Peyer's patch (tissue), 4 donors: ENCODE data around the gene SLC6A5. TPM values are rescaled to one million over a fixed set of nuclear protein-coding genes. Genes with fewer than 3 reads are reported as not detected.
"Not testable (repeated sequence)": the region's sequence is repeated elsewhere in the genome, so short reads cannot be mapped to it uniquely, and the experiment has no call there.

Experiments
- DNase-seq, 3 donors: peaks; one replicate each; pipeline ENCODE4 v3.0.0-alpha.2; 2017 to 2019
- H3K27ac ChIP-seq, 4 donors: fragments of 200-600 bp; sonication (generic); one replicate each; pipeline ENCODE4 v1.5.1; 2016 to 2019
- H3K27me3 ChIP-seq, 2 donors: fragments of 200-600 bp; sonication (generic); one replicate each; pipeline ENCODE4 v1.5.1; 2019
- H3K36me3 ChIP-seq, 3 donors: fragments of 200-600 bp; sonication (generic); one replicate each; pipeline ENCODE4 v1.5.1; 2016 to 2019
- H3K4me1 ChIP-seq, 4 donors: fragments of 200-600 bp; sonication (generic); one replicate each; pipeline ENCODE4 v1.5.1; 2016 to 2019
- H3K4me3 ChIP-seq, 4 donors: fragments of 200-600 bp; sonication (generic); 1 replicate in 3 of 4; 2 replicates in 1 of 4; pipeline ENCODE4 v1.5.1; 2016 to 2019; ENCODE audit warnings: mild to moderate bottlenecking in 1 of 4
- H3K9me3 ChIP-seq, 4 donors: fragments of 200-600 bp; sonication (generic); one replicate each; pipeline ENCODE4 v1.5.1; 2016 to 2019; ENCODE audit warnings: mild to moderate bottlenecking in 1 of 4
- CTCF ChIP-seq, 6 experiments: fragments of 450-650 bp in 4 of 6; fragments of 200-600 bp in 2 of 6; sonication (generic) in 1 of 6; IDR thresholded peaks; one replicate each; pipeline ENCODE4 v1.5.1; 2017 to 2019; ENCODE audit warnings: antibody characterized with exemption in 6 of 6, mild to moderate bottlenecking in 3 of 6, moderate library complexity in 1 of 6
- POLR2A ChIP-seq, 2 donors: fragments of 450-650 bp; IDR thresholded peaks; one replicate each; pipeline ENCODE4 v1.5.1; 2017; ENCODE audit warnings: antibody characterized with exemption in 2 of 2, mild to moderate bottlenecking in 2 of 2, moderate library complexity in 2 of 2
- total RNA-seq, 4 donors: library from RNA; depleted of rRNA; stranded (reverse); fragments of >200 nt; gene quantifications; one replicate each; pipeline ENCODE4 v1.1.0, GENCODE V29; 2016

SLC6A5 gene
- total RNA-seq, result not detected

- TF ChIP-seq CTCF (IDR thresholded peaks at IDR 0.05) (no peak), POLR2A (IDR thresholded peaks at IDR 0.05) (no peak)
- Histone ChIP-seq H3K27me3 (peaks cover 0 to 34% of the 10 kb centered on the region in 2 donors), H3K36me3 (no peaks in the 10 kb centered on the region), H3K27ac (no peak within 1 kb of the TSS), H3K4me3 (no peak within 1 kb of the TSS), H3K4me1 (no peaks in the 10 kb centered on the region), H3K9me3 (no peaks in the 10 kb centered on the region)
- no peak for DNase-seq
Measured at GRCh38 chr11:20599221-20600019, at the start of gene SLC6A5. SLC6A5 (plus strand) TSS chr11:20599608; CDS start chr11:20599673, 65 bp downstream.

- H3K27me3 ChIP-seq, result no peaks in the 10 kb centered on the region
- H3K4me1 ChIP-seq, result no peaks in the 10 kb centered on the region
- no peaks in the 10 kb centered on the region for H3K36me3 ChIP-seq
- H3K9me3 ChIP-seq, result no peaks in the 10 kb centered on the region
- no peak overlapping the region for H3K4me3 ChIP-seq
- no peak overlapping the region for H3K27ac ChIP-seq
- DNase-seq, result no peak
- TF ChIP-seq POLR2A (IDR thresholded peaks at IDR 0.05) (no peak), CTCF (IDR thresholded peaks at IDR 0.05) (no peak)
Measured at GRCh38 chr11:20551096-20551495, 48.3 kb upstream of the SLC6A5 start.

- no peaks in the 10 kb centered on the region for H3K36me3 ChIP-seq
- no peaks in the 10 kb centered on the region for H3K9me3 ChIP-seq
- no peak overlapping the region for H3K27ac ChIP-seq
- no peaks in the 10 kb centered on the region for H3K4me1 ChIP-seq
- DNase-seq, result no peak
- no peak for TF ChIP-seq POLR2A (IDR thresholded peaks at IDR 0.05)
- no peak for TF ChIP-seq CTCF (IDR thresholded peaks at IDR 0.05)
- H3K4me3 ChIP-seq, result no peak overlapping the region
- no peaks in the 10 kb centered on the region for H3K27me3 ChIP-seq
Measured at GRCh38 chr11:20555783-20556182, 43.6 kb upstream of the SLC6A5 start.

GRCh38 chr11:20556396-20556795, 43.0 kb upstream of the SLC6A5 start:
- not testable (repeated sequence) for H3K4me1 ChIP-seq, DNase-seq, H3K9me3 ChIP-seq, H3K4me3 ChIP-seq, H3K36me3 ChIP-seq, H3K27me3 ChIP-seq, H3K27ac ChIP-seq

- no peak for DNase-seq
- Histone ChIP-seq H3K4me3 (no peak overlapping the region), H3K4me1 (no peaks in the 10 kb centered on the region), H3K9me3 (no peaks in the 10 kb centered on the region), H3K36me3 (no peaks in the 10 kb centered on the region), H3K27me3 (no peaks in the 10 kb centered on the region), H3K27ac (no peak overlapping the region)
- TF ChIP-seq CTCF (IDR thresholded peaks at IDR 0.05) (no peak), POLR2A (IDR thresholded peaks at IDR 0.05) (no peak)
Measured at GRCh38 chr11:20558741-20559140, 40.7 kb upstream of the SLC6A5 start.

GRCh38 chr11:20559523-20560300, 39.7 kb upstream of the SLC6A5 start:
- Histone ChIP-seq H3K9me3 (no peaks in the 10 kb centered on the region), H3K36me3 (no peaks in the 10 kb centered on the region), H3K27ac (no peak overlapping the region), H3K4me1 (no peaks in the 10 kb centered on the region), H3K27me3 (no peaks in the 10 kb centered on the region), H3K4me3 (no peak overlapping the region)
- DNase-seq, result no peak
- TF ChIP-seq CTCF (IDR thresholded peaks at IDR 0.05) (no peak), POLR2A (IDR thresholded peaks at IDR 0.05) (no peak)
